Measurements from ENCODE around the gene AASDHPPT. TPM values are rescaled to one million over a fixed set of nuclear protein-coding genes. Genes with fewer than 3 reads are reported as not detected.

AASDHPPT gene
- total and polyA plus RNA-seq, 9 of the 15 experiments (the other 6 are each of a cell fraction or from before 2014, with no cell fraction given): 48.7 to 115 (median 69.0) TPM

- Histone ChIP-seq H2AFZ (ENCODE audit: low read depth, low read length) (no peak overlapping the region), H3K4me3 (no peak overlapping the region), H3K9me1 (ENCODE audit: control insufficient read depth, insufficient read depth, low read length) (no peaks in the 10 kb centered on the region), H3K79me2 (ENCODE audit: control insufficient read depth, insufficient read depth, low read length) (no peaks in the 10 kb centered on the region), H3K9ac (ENCODE audit: insufficient read depth in 1 of 2, low read depth in 2 of 2, low read length in 2 of 2) (no peak overlapping the region), H3K27ac (ENCODE audit: extremely low read depth, low read depth, low read length) (no peak overlapping the region), H3K27me3 (ENCODE audit: control insufficient read depth in 2 of 2, insufficient read depth in 2 of 2, low read length in 2 of 2) (no peaks in the 10 kb centered on the region), H3K9me3 (replicated peaks; ENCODE audit: control insufficient read depth, insufficient read depth, low read depth, low read length) (no peaks in the 10 kb centered on the region), H3K4me2 (ENCODE audit: insufficient read depth, low read length) (no peak overlapping the region), H3K4me1 (replicated peaks in 1 of 2; ENCODE audit: control insufficient read depth in 2 of 2, insufficient read depth in 2 of 2, low read length in 2 of 2) (no peaks in the 10 kb centered on the region), H4K20me1 (replicated peaks; ENCODE audit: control insufficient read depth, insufficient read depth, low read length) (no peaks in the 10 kb centered on the region), H3K36me3 (ENCODE audit: control insufficient read depth, insufficient read depth, low read length) (no peaks in the 10 kb centered on the region)
- POLR2A ChIA-PET: no interaction called here
- ATAC-seq: no peak
- TF ChIP-seq SIN3B (IDR thresholded peaks at IDR 0.05; ENCODE audit: low read depth) (no peak), ELF2 (CRISPR knock-in tag; IDR thresholded peaks at IDR 0.05) (no peak), RBM15 (IDR thresholded peaks at IDR 0.05; ENCODE audit: insufficient read depth, low read length) (no peak), FOXJ3 (CRISPR knock-in tag; IDR thresholded peaks at IDR 0.05) (no peak), KAT2B (IDR thresholded peaks at IDR 0.05; ENCODE audit: low read depth, low read length) (no peak), RHOXF2B (CRISPR knock-in tag; conservative IDR thresholded peaks at IDR 0.05) (no peak), SOX6 (IDR thresholded peaks at IDR 0.05) (no peak), ZNF124 (CRISPR knock-in tag; IDR thresholded peaks at IDR 0.05) (no peak), ADNP (tag; IDR thresholded peaks at IDR 0.05) (no peak), ZNF121 (CRISPR knock-in tag; conservative IDR thresholded peaks at IDR 0.05) (no peak), ELF4 (CRISPR knock-in tag; IDR thresholded peaks at IDR 0.05) (no peak), THRAP3 (IDR thresholded peaks at IDR 0.05; ENCODE audit: borderline replicate concordance) (no peak)
- no peak for DNase-seq (ENCODE audit: extremely low read depth in 1 of 4, low spot score in 3 of 4)
- FAIRE-seq: no peak
- in situ Hi-C loops (cut with MboI) (no loop called here), intact Hi-C loops (cut with micrococcal nuclease) (no loop called here)
- WGBS (ENCODE audit: insufficient coverage, low coverage, missing lambda C conversion rate): 0% methylated on average over 1 of the region's 1 CpG
- CTCF ChIA-PET (ENCODE audit: low intra/inter-chr PET ratio): no interaction called here
- BruUV-seq (replicated peaks): no TSS peak
Measured at GRCh38 chr11:106061954-106062949, 15.2 kb upstream of the AASDHPPT start.

Data from K562 (cell line).